Measurements from ENCODE around the gene C1orf53. TPM values are rescaled to one million over a fixed set of nuclear protein-coding genes. Genes with fewer than 3 reads are reported as not detected.

C1orf53 gene
- total and polyA plus RNA-seq, 2 of the 13 experiments (the other 11 are each of a cell fraction or from before 2014, with no cell fraction given), result 5.8 to 10.1 TPM

DNA sequence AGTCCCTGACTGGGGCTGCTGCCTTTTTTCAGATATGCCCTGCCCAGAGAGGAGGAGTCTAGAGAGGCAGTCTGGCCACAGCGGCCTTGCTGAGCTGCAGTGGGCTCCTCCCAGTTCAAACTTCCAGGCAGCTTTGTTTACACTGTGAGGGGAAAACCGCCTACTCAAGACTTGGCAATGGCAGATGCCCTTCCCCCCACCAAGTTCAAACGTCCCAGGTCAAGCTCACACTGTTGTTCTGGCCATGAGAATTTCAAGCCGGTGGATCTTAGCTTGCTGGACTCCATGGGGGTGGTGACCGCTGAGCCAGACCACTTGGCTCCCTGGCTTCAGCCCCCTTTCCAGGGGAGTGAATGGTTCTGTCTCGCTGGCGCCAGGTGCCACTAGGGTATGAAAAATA lies 18.3 kb upstream of the C1orf53 start (continued):
- TF ChIP-seq, protein P1, sequence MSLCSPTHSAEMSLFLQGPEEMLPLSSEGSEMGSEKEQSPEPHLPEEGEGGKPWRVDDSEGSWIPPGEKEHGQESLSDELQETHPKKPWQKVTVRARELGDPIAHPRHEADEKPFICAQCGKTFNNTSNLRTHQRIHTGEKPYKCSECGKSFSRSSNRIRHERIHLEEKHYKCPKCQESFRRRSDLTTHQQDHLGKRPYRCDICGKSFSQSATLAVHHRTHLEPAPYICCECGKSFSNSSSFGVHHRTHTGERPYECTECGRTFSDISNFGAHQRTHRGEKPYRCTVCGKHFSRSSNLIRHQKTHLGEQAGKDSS (CRISPR knock-in tag; IDR thresholded peaks at IDR 0.05; ENCODE audit: borderline replicate concordance, low read depth), result no peak
- TF ChIP-seq NCOA1 (CRISPR knock-in tag; IDR thresholded peaks at IDR 0.05), result no peak
- no peak for TF ChIP-seq ZNF775 (CRISPR knock-in tag; IDR thresholded peaks at IDR 0.05; ENCODE audit: borderline replicate concordance)
- no peak for TF ChIP-seq ZNF83 (CRISPR knock-in tag; IDR thresholded peaks at IDR 0.05; ENCODE audit: borderline replicate concordance)
- TF ChIP-seq RBAK (CRISPR knock-in tag; IDR thresholded peaks at IDR 0.05), result no peak
- TF ChIP-seq, protein P2, sequence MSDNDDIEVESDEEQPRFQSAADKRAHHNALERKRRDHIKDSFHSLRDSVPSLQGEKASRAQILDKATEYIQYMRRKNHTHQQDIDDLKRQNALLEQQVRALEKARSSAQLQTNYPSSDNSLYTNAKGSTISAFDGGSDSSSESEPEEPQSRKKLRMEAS (IDR thresholded peaks at IDR 0.05), result peak; percentile 60; the same call in 1 of the 2 replicates
- TF ChIP-seq ZNF563 (CRISPR knock-in tag; IDR thresholded peaks at IDR 0.05), result 0 out of 2 replicates have a peak, but pooled peaks have one; percentile 30
- TF ChIP-seq, protein P3, sequence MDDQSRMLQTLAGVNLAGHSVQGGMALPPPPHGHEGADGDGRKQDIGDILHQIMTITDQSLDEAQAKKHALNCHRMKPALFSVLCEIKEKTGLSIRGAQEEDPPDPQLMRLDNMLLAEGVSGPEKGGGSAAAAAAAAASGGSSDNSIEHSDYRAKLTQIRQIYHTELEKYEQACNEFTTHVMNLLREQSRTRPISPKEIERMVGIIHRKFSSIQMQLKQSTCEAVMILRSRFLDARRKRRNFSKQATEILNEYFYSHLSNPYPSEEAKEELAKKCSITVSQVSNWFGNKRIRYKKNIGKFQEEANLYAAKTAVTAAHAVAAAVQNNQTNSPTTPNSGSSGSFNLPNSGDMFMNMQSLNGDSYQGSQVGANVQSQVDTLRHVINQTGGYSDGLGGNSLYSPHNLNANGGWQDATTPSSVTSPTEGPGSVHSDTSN (CRISPR knock-in tag; IDR thresholded peaks at IDR 0.05; ENCODE audit: borderline replicate concordance), result no peak
- no peak for TF ChIP-seq SIN3B (IDR thresholded peaks at IDR 0.05; ENCODE audit: low read length)
- no peak for TF ChIP-seq ZNF816 (CRISPR knock-in tag; IDR thresholded peaks at IDR 0.05; ENCODE audit: borderline replicate concordance)
- no peak for TF ChIP-seq DNMT3B (CRISPR knock-in tag; conservative IDR thresholded peaks at IDR 0.05)
- TF ChIP-seq ZNF3 (CRISPR knock-in tag; IDR thresholded peaks at IDR 0.05), result no peak
- TF ChIP-seq KLF16 (CRISPR knock-in tag; IDR thresholded peaks at IDR 0.05), result peak in 1 of 2 experiments; percentile 78; a peak in 2 of 4 replicates
- no peak for TF ChIP-seq ZNF296 (CRISPR knock-in tag; conservative IDR thresholded peaks at IDR 0.05)
- TF ChIP-seq, protein P4, sequence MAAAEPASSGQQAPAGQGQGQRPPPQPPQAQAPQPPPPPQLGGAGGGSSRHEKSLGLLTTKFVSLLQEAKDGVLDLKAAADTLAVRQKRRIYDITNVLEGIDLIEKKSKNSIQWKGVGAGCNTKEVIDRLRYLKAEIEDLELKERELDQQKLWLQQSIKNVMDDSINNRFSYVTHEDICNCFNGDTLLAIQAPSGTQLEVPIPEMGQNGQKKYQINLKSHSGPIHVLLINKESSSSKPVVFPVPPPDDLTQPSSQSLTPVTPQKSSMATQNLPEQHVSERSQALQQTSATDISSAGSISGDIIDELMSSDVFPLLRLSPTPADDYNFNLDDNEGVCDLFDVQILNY (CRISPR knock-in tag; conservative IDR thresholded peaks at IDR 0.05), result no peak
- TF ChIP-seq ZNF782 (CRISPR knock-in tag; IDR thresholded peaks at IDR 0.05; ENCODE audit: borderline replicate concordance), result no peak
- no peak for TF ChIP-seq XRCC5 (optimal IDR thresholded peaks at IDR 0.05; ENCODE audit: low read length)
- TF ChIP-seq ZNF274 (CRISPR knock-in tag; IDR thresholded peaks at IDR 0.05), result no peak
- TF ChIP-seq ZNF672 (CRISPR knock-in tag; IDR thresholded peaks at IDR 0.05), result no peak
- TF ChIP-seq, protein P5, sequence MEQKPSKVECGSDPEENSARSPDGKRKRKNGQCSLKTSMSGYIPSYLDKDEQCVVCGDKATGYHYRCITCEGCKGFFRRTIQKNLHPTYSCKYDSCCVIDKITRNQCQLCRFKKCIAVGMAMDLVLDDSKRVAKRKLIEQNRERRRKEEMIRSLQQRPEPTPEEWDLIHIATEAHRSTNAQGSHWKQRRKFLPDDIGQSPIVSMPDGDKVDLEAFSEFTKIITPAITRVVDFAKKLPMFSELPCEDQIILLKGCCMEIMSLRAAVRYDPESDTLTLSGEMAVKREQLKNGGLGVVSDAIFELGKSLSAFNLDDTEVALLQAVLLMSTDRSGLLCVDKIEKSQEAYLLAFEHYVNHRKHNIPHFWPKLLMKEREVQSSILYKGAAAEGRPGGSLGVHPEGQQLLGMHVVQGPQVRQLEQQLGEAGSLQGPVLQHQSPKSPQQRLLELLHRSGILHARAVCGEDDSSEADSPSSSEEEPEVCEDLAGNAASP (CRISPR knock-in tag; IDR thresholded peaks at IDR 0.05; ENCODE audit: borderline replicate concordance), result peak; percentile 76; the same call in 1 of the 2 replicates
- TF ChIP-seq, protein P6, sequence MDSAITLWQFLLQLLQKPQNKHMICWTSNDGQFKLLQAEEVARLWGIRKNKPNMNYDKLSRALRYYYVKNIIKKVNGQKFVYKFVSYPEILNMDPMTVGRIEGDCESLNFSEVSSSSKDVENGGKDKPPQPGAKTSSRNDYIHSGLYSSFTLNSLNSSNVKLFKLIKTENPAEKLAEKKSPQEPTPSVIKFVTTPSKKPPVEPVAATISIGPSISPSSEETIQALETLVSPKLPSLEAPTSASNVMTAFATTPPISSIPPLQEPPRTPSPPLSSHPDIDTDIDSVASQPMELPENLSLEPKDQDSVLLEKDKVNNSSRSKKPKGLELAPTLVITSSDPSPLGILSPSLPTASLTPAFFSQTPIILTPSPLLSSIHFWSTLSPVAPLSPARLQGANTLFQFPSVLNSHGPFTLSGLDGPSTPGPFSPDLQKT (CRISPR knock-in tag; IDR thresholded peaks at IDR 0.05; ENCODE audit: borderline replicate concordance), result no peak
- no peak for TF ChIP-seq STAT5B (CRISPR knock-in tag; IDR thresholded peaks at IDR 0.05)
- TF ChIP-seq, protein P7, sequence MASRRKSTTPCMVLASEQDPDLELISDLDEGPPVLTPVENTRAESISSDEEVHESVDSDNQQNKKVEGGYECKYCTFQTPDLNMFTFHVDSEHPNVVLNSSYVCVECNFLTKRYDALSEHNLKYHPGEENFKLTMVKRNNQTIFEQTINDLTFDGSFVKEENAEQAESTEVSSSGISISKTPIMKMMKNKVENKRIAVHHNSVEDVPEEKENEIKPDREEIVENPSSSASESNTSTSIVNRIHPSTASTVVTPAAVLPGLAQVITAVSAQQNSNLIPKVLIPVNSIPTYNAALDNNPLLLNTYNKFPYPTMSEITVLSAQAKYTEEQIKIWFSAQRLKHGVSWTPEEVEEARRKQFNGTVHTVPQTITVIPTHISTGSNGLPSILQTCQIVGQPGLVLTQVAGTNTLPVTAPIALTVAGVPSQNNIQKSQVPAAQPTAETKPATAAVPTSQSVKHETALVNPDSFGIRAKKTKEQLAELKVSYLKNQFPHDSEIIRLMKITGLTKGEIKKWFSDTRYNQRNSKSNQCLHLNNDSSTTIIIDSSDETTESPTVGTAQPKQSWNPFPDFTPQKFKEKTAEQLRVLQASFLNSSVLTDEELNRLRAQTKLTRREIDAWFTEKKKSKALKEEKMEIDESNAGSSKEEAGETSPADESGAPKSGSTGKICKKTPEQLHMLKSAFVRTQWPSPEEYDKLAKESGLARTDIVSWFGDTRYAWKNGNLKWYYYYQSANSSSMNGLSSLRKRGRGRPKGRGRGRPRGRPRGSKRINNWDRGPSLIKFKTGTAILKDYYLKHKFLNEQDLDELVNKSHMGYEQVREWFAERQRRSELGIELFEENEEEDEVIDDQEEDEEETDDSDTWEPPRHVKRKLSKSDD (CRISPR knock-in tag; IDR thresholded peaks at IDR 0.05; ENCODE audit: low read depth), result no peak

Data from HepG2 (cell line).